Stimulated activated CD4-positive, alpha-beta T cell treated with anti-CD3 and anti-CD28 coated beads, Interleukin-4, amount 100 ng/mL, for 48 hours (primary cell): ENCODE measurements around the gene HCN4.

Source experiments
- DNase-seq, 2 donors: peaks; one replicate each; pipeline ENCODE4 v3.0.0-alpha.2; 2020; ENCODE audit warnings: low read depth in 2 of 2

The HCN4 gene

DNA sequence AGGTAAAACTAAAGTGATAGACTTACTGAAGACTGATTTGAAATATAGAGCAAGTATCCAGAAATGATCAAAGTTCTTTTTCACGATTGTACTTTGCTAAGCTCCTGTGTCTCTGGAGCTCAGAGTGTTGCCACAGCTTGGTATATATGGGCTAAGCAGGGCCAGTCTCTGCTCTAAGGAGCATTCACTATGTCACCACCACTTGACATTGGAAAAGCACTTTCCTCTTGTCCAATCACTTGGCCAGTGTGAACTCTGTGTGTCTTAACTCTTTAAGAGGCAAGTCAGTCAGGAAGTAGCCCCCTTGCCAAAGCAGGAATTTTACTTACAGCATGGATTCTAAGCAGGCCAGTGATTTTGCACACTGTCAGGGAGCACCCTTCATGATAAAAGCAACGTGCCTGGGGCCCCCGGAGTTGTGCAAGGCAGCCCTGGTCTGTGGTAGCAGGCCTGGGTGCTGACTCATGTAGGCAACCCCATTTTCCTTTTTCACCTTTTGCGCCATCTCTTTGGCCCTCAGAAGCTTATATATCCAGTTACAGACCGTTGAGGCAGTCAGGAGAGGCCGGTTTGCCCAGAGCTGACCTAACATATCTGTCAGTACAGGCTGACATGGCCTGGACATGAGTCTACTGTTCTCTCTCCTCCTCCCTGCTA lies 73.0 kb downstream of the HCN4 start:
- no peak for DNase-seq

DNA sequence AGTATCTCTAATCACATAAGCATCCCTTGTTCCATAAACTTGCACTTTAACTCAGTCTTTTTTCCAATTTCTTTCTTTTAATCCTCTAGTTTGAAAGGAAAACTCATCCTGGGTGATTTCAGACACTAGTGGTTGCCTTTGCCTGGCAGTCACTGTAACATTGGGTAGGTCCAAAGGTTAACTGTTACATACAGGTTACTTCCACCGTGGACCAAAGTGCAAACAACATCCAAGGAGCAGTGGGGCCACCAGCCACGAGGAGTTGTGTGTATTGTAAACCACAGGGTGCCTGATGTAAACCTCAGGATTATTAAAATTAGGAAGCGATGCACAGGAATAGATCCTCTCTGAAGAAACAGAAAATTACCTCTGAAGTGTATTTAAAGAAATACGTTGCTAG lies 75.0 kb downstream of the HCN4 start:
- DNase-seq: no peak

- no peak for DNase-seq
Observed at GRCh38 chr15:73291441-73291840, 77.3 kb downstream of the HCN4 start.

GRCh38 chr15:73287019-73287418 lies 81.7 kb downstream of the HCN4 start:
- no peak for DNase-seq

- DNase-seq: no peak
Observed at GRCh38 chr15:73286311-73286710, 82.4 kb downstream of the HCN4 start.

DNA sequence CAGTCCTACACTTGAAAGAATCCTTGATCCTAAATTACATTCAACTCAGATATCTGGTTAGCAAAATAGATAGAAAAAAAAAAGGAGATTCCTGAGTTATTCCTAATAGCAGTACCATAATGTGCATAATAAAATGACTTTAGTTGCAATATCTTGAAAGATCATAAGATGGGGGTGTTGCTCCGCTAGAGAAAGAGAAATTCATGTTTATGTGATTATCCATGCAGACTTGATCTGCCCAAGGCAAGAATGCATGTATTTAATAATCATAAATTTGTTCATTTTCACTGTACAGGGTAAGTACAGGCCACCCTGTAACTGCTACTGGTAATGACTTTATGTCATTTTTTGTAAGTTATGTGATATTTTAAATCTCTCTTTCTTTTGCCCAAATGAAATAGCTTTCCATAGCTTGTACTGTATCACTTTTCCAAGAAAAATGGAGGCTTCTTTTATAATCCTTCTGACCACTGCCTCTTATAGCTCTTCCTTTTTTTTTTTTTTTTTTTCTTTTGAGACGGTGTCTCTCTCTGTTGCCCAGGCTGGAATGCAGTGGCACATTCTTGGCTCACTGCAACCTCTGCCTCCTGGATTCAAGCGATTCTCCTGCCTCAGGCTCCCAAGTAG lies 84.6 kb downstream of the HCN4 start:
- DNase-seq: no peak

DNA sequence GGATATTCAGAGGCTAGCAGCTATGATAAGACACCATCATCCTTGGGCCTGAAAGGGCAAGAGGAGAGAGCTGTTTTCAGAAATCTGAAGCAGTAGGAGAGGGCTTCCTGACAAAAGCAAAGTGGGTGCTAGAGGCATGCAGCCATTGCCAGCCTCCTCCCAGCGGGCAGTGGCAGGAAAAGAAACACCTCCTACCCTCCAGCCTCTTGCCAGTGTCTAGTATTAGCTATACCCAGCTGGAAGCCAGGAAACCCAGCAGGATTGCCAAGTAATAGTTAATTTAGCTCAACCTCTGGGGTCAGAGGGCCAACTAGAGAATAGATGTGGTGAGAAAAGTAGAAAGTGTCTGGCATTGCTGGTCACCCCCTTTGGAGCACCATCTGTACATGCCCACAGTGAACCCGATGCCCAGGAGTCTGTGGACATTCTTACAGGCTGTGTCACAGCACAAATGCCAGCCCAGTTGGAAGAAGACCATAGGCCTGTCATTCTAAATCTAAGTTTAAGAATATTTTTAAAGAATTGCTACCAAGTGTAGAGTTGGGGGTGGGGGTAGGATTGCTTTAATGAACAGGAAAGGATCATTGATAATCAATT lies 85.3 kb downstream of the HCN4 start:
- DNase-seq: no peak

- DNase-seq: no peak
Observed at GRCh38 chr15:73282567-73283365, 86.0 kb downstream of the HCN4 start.

GRCh38 chr15:73275862-73276261 lies 92.9 kb downstream of the HCN4 start:
- no peak for DNase-seq

DNA sequence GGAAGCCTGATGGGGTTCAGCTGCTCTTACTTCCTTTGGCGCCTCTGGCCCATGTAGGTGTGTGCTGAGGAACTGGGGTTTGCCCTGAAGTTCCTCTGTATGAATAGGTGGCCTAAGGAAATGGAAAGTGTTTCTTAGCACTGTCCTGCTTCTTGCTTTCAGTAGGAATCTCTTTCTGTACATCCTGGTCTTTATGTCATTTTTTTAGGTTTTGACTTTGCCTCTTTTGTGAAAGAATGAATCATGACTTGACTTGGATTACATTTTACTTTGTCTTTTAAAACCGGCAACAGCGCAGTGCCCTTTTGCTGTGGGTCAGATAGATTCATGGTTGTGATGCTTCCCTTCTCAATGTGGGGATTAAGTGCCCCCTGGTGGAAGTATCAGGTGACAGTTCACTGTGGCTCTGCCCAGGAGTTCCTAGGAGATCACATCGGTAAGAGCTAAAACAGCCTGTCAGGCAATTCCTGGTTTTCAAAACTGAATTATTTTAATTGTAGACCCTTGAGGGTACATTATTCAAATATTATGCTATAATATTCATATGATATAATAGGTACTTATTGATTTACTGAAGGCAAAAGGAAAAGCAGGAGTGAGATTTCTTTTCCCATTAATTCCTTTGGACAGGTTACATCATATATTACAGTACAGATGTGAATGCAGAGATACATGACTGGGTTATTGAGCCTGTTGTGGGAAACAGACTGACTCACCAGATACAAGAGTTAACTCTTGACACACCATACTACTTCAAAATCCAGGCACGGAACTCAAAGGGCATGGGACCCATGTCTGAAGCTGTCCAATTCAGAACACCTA lies 95.4 kb downstream of the HCN4 start:
- DNase-seq: peak; percentile 15 to 28

DNA sequence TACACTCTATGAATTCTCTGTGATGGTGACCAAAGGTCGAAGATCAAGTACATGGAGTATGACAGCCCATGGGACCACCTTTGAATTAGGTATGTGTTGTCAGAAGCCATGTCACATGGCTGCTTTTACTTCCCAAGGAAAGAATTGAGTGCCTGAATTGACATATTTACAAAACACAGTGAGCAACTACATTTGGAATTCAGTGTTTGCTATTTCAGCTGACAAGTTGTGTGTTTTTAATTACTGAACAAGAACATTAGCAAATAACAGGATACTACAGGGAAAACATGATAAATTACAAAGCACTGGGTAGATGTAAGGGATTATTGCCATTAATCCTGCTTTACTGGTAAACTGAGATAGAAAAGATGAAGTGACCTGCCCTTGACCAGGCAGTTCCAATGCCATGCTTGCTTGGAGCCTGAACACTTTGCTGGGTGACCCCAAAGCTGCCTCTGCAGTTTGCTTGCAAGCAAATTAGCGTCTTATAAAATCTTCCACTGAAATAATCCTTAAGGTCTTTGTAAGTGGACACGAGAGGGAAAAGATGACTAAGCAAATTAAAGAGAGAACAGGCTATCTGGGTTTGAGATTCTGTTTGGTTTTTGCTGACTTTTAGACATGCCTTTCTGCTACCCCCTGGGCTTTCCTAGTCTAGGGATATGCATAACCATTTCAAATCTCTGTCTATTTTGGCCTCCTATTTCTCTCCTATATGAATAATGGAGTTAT lies 98.2 kb downstream of the HCN4 start:
- DNase-seq: no peak
